RWPE2 (cell line): ENCODE results near the gene NOXO1.

Source experiments
- ATAC-seq: fragments of 200-7000 bp; cut with Tn5 transposase; 3 replicates; pipeline ENCODE4 v1.9.1; 2021; ENCODE audit warnings: low read depth
- DNase-seq: peaks from one replicate; pipeline ENCODE4 v3.0.0-alpha.2; 2020; ENCODE audit warnings: low spot score
- H3K27ac ChIP-seq: fragments of 450-650 bp; 2 replicates; pipeline ENCODE4 v1.5.1; 2017; ENCODE audit warnings: mild to moderate bottlenecking; ENCODE audit not compliant: poor library complexity, severe bottlenecking
- H3K27me3 ChIP-seq: fragments of 250-450 bp; sonication (Bioruptor Pico); 2 replicates; pipeline ENCODE4 v1.5.1; 2021; ENCODE audit warnings: mild to moderate bottlenecking, moderate library complexity; ENCODE audit not compliant: insufficient read depth, poor library complexity, severe bottlenecking
- H3K36me3 ChIP-seq: fragments of 250-450 bp; sonication (Bioruptor Pico); 2 replicates; pipeline ENCODE4 v1.5.1; 2020; ENCODE audit warnings: low read depth, mild to moderate bottlenecking, moderate library complexity
- H3K4me1 ChIP-seq: fragments of 250-450 bp; sonication (Bioruptor Pico); 2 replicates; pipeline ENCODE4 v1.5.1; 2021; ENCODE audit warnings: mild to moderate bottlenecking, moderate library complexity; ENCODE audit not compliant: insufficient read depth, poor library complexity, severe bottlenecking
- H3K4me3 ChIP-seq: fragments of 250-450 bp; sonication (Bioruptor Pico); 2 replicates; pipeline ENCODE4 v1.5.1; 2021; ENCODE audit warnings: mild to moderate bottlenecking, moderate library complexity; ENCODE audit not compliant: severe bottlenecking
- H3K9me3 ChIP-seq: fragments of 250-450 bp; sonication (Bioruptor Pico); 2 replicates; pipeline ENCODE4 v1.5.1; 2021; ENCODE audit warnings: mild to moderate bottlenecking, moderate library complexity; ENCODE audit not compliant: severe bottlenecking
- CTCF ChIP-seq: fragments of 450-650 bp; IDR thresholded peaks from one replicate; pipeline ENCODE4 v1.5.1; 2017; ENCODE audit warnings: mild to moderate bottlenecking, moderate library complexity; ENCODE audit not compliant: poor library complexity, severe bottlenecking

The NOXO1 gene

GRCh38 chr16:2009791-2010510 is 28.7 kb upstream of the NOXO1 start, which contains the start of gene ZNF598:
TSS of gene ZNF598 (minus strand) at chr16:2009821.
- ATAC-seq (peak; percentile 74), DNase-seq (no peak)
- TF ChIP-seq CTCF, result no peak
- H3K4me3 ChIP-seq, result peak within 1 kb of the TSS; percentile 77
- H3K27ac ChIP-seq, result peak within 1 kb of the TSS; percentile 85
- peaks cover 25% of the 10 kb centered on the region for H3K36me3 ChIP-seq
- H3K4me1 ChIP-seq, result peaks cover 9% of the 10 kb centered on the region
- H3K9me3 ChIP-seq, result no peaks in the 10 kb centered on the region
- H3K27me3 ChIP-seq, result no peaks in the 10 kb centered on the region

- DNase-seq, result no peak
- Histone ChIP-seq H3K4me1 (peaks cover 7% of the 10 kb centered on the region), H3K27me3 (no peaks in the 10 kb centered on the region), H3K9me3 (no peaks in the 10 kb centered on the region), H3K4me3 (peak overlapping the region; percentile 77), H3K36me3 (peaks cover 30% of the 10 kb centered on the region), H3K27ac (peak overlapping the region; percentile 85)
- ATAC-seq, result no peak
- no peak for TF ChIP-seq CTCF
These were observed 28.0 kb upstream of the NOXO1 start for GRCh38 chr16:2009164-2009711.

GRCh38 chr16:2008631-2009163 is 27.4 kb upstream of the NOXO1 start:
- ATAC-seq, result no peak
- peak overlapping the region; percentile 85 for H3K27ac ChIP-seq

GRCh38 chr16:2008009-2008526 is 26.8 kb upstream of the NOXO1 start:
- Histone ChIP-seq H3K9me3 (no peaks in the 10 kb centered on the region), H3K27me3 (no peaks in the 10 kb centered on the region), H3K27ac (peak overlapping the region; percentile 85), H3K36me3 (peaks cover 39% of the 10 kb centered on the region), H3K4me3 (peak overlapping the region; percentile 77), H3K4me1 (peaks cover 7% of the 10 kb centered on the region)
- DNase-seq, result peak; percentile 95
- peak; percentile 76 for ATAC-seq
- no peak for TF ChIP-seq CTCF

More at GRCh38 chr16:2008631-2009163, 27.4 kb upstream of the NOXO1 start:
- Histone ChIP-seq H3K36me3 (peaks cover 33% of the 10 kb centered on the region), H3K4me3 (peak overlapping the region; percentile 77), H3K9me3 (no peaks in the 10 kb centered on the region), H3K27me3 (no peaks in the 10 kb centered on the region), H3K4me1 (peaks cover 7% of the 10 kb centered on the region)
- no peak for DNase-seq
- TF ChIP-seq CTCF, result no peak
